Retina (tissue), 1 donor: ENCODE data around the gene DDHD1.

Experiments used
- DNase-seq: peaks from one replicate; pipeline ENCODE4 v3.0.0-alpha.2; 2016

Gene DDHD1

DNA sequence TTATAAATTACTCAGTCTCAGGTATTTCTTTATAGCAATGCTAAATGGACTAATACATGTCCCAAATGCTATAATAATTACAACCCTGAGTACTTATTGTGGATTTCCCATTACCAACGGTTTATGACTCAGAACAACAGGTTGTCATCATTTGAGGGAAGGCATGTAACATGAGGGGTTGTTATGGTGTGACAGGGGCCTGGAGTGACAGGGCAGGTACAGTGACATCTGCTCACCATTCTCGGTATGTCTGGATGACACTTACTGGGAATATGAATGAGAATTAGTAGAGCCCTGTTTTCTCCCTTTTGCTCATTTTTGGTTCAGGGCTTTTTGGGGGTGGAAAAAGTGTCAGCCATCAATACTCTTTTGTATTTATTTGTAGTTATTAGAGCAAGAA is 166.1 kb downstream of the DDHD1 start:
- no peak for DNase-seq
